ENCODE measurements around the gene GIT1. TPM values are rescaled to one million over a fixed set of nuclear protein-coding genes. Genes with fewer than 3 reads are reported as not detected.

The GIT1 gene
- 37.1 TPM for total RNA-seq

- peak; percentile 82 for DNase-seq (ENCODE audit: low spot score)
Measured at GRCh38 chr17:29589524-29590410, at the start of gene GIT1. TSS of gene GIT1 (minus strand) at chr17:29589648. CDS start at chr17:29589378, 270 bp downstream.

GRCh38 chr17:29633886-29634285 is 44.4 kb upstream of the GIT1 start:
- no peak for DNase-seq (ENCODE audit: low spot score)

GRCh38 chr17:29630630-29631193 is 41.3 kb upstream of the GIT1 start:
- DNase-seq (ENCODE audit: low spot score) = no peak

- no peak for DNase-seq (ENCODE audit: low spot score)
Measured at GRCh38 chr17:29629839-29630238, 40.4 kb upstream of the GIT1 start.

- DNase-seq (ENCODE audit: low spot score) = no peak
Measured at GRCh38 chr17:29628644-29629043, 39.2 kb upstream of the GIT1 start.

GRCh38 chr17:29627951-29628350 is 38.5 kb upstream of the GIT1 start:
- no peak for DNase-seq (ENCODE audit: low spot score)

GRCh38 chr17:29625037-29625750 is 35.7 kb upstream of the GIT1 start:
- no peak for DNase-seq (ENCODE audit: low spot score)

- no peak for DNase-seq (ENCODE audit: low spot score)
Measured at GRCh38 chr17:29624586-29624985, 35.1 kb upstream of the GIT1 start.

- no peak for DNase-seq (ENCODE audit: low spot score)
Measured at GRCh38 chr17:29623283-29623647, 33.8 kb upstream of the GIT1 start.

- DNase-seq (ENCODE audit: low spot score) = peak; percentile 60
Measured at GRCh38 chr17:29622337-29623282, 33.2 kb upstream of the GIT1 start, which contains the start of gene CORO6. TSS of gene CORO6 (minus strand) at chr17:29622912. CDS start at chr17:29621421, 1,491 bp downstream.

GRCh38 chr17:29621751-29622194 is 32.3 kb upstream of the GIT1 start:
- no peak for DNase-seq (ENCODE audit: low spot score)

- DNase-seq (ENCODE audit: low spot score) = no peak
Measured at GRCh38 chr17:29620779-29621500, 31.5 kb upstream of the GIT1 start.

- DNase-seq (ENCODE audit: low spot score) = no peak
Measured at GRCh38 chr17:29620271-29620670, 30.8 kb upstream of the GIT1 start.

- DNase-seq (ENCODE audit: low spot score) = no peak
Measured at GRCh38 chr17:29619251-29619650, 29.8 kb upstream of the GIT1 start.

GRCh38 chr17:29618272-29619065 is 29.0 kb upstream of the GIT1 start:
- no peak for DNase-seq (ENCODE audit: low spot score)

GRCh38 chr17:29617481-29618271 is 28.2 kb upstream of the GIT1 start:
- DNase-seq (ENCODE audit: low spot score) = peak; percentile 83

- DNase-seq (ENCODE audit: low spot score) = peak; percentile 80
Measured at GRCh38 chr17:29617125-29617480, 27.7 kb upstream of the GIT1 start.

GRCh38 chr17:29616300-29617048 is 27.0 kb upstream of the GIT1 start:
- no peak for DNase-seq (ENCODE audit: low spot score)
